NCI-H1930 (cell line): ENCODE results near the gene SHBG.
A peak's percentile ranks its signal among the peaks of the same experiment; 100 is the strongest.

Experiments used
- DNase-seq, 2 experiments: peaks; one replicate each; lab custom pipeline; 2025; lab: John Stamatoyannopoulos, UW

Gene SHBG

DNA sequence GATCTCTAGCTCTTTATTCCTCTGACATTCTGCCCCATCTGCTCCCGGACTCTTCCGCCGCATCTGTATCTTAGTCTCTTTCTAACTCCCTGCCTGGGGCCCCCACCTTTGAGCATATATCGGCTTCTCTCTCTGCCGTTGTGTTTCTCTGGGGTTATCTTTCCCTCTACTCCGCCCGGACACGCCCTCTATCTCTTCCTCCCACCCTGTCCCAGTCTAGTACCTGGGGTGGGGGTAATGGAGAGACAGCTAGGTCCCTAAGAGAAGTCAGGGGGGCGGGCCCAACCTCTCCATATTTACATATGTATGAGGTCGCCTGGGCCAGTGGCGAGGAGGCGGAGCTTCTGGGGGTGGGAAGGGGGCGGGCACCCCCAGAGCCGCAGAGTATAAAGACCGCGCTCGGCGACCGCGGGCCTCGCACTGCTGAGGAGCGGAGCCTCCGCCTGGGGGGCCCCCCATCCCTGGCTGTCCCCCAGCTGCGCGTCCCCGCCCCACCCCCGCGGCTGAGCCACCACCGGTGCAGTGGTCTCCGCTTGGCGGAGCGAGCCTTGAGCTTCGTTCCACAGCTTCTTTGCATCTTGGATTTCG lies 20.7 kb downstream of the SHBG start, which contains the start of gene ATP1B2:
Gene ATP1B2, plus strand, starts transcription at position 418 of the 588 bp plus-strand sequence. CDS start 593 bp downstream, outside the sequence.
- DNase-seq: peak in 1 of 2 experiments; percentile 32

DNA sequence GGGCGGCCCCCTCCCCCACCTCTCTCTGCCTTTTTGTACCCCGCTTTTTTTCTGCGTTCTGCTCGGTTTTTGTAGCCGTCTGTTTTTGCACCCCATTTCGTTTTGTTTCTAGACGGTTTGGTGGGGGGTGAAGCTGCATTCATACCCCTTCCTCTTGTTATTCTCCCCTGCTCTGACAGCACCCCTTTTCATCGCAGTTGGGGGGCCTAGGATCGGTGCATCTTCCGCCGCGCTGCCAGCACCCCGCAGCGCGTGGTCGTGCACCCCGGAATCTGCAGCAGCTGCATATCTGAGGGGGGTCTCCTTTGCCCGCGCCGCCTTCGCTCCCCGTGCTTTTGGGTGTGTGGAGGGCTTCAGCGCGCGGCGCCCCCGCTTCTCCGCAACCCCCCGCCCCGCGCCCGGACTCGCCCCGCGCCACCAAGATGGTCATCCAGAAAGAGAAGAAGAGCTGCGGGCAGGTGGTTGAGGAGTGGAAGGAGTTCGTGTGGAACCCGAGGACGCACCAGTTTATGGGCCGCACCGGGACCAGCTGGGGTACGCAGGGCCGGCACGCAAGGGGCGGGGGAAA lies 21.2 kb downstream of the SHBG start:
- no peak for DNase-seq

GRCh38 chr17:7651665-7652387 lies 21.9 kb downstream of the SHBG start:
- DNase-seq: no peak

DNA sequence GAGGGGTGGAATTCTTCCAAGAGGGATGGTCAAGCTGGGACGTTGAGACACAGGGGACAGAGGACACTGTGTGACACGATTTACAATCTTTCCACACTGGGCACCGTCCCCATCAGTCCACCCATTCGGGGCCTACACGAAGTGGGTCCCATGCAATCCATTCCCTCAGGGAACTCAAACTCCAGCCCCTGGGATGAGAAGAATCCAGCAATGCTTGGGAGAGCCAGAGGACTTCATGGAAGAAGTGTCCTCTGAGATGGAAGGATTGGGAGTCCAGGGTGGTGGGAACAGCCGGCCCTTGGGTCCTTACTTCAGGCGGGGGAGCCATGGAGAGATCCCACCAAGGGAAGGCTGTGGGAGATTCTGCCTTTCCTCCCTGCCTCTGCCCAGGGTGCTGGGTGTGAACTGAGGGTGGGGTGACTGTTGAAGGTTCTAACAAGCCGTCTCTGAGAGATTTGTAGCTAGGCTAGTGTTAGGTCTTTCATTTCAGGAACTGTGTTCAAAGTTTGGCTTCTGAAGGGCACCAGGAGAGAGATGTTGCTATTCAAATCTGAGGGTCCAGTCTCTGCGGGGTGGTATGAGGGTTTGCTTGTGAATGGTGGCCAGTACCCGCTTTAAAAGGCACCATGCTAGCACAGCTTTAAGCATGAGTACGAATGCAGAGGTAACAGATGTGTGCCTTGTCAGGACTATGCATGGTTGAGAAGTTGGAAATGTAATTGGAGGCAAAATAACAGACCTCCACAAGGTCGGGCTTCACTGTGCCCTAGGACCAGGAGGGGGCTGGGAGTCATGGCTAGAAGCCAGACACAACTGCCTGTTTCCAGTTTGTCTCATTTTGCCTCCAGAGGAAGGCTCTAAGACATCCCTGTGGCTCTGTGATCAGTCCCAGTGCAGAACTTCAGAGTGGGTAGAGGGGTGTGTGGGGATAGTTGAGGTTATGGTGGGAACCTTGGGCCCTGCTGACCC lies 22.7 kb downstream of the SHBG start:
- no peak for DNase-seq

DNA sequence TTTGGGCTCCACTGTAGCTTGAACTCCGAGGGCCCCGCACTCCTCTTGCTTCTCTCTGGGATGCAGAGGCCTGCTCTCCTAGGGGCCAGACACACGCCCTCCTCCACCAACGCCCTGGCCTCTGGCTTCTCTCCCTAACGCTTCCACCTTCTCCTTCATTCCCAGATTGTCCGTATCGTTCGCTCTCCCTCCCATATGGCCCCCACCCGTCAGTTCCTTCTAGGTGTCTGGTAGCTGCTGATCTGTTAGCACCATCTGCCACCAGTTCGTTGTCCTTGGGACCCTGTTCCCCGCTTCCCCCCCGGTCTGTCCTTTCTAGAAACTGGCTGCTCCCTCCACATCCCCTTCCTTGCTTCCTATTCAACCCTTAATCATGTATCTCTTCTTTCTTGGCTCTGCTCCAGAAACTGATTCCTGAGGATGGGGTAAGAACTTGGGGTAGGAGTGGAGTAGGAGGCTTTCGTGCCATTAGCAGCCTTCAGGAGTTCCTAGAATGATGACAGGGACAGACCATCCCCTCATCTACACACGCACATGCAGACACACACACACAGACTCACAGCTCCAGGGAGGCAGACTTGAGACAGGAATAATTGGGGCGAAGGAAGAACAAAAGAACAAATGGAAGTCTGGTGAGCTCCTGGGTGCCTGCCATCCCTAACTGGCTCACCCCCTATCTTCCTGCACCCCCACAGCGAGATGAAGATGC lies 25.1 kb downstream of the SHBG start:
- DNase-seq: no peak

GRCh38 chr17:7655541-7655840 lies 25.6 kb downstream of the SHBG start:
- no peak for DNase-seq

DNA sequence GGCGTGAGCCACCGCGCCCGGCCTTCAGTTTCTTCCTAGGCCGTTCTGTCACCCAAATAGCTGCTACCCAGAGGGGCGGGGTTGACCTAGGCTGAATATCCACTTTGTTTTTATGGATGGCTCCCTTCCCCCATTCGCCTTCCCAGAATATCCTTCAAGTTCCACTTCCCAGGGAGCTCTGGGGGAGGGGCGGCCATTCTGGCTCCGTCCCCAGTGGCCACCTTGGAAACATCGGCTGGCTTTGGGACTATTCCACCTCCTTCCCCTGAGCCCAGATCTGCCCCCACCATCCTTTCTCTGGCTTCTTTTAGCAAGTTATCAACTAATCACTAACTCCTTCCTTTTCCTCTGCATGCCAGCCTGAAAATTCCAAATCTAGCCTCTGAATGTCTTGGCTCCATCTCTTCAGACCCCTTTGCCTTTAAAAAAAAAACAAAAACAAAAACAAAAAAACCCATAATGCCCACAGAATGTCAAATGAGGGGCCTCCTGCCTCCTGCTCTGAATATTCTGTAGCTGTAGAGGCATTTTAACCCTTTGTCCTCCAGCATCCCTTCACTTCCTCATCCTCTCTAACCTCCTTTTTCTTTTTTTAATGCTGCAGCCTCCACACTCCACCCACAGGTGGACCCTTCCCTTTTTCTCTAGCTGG lies 27.1 kb downstream of the SHBG start:
- no peak for DNase-seq

DNA sequence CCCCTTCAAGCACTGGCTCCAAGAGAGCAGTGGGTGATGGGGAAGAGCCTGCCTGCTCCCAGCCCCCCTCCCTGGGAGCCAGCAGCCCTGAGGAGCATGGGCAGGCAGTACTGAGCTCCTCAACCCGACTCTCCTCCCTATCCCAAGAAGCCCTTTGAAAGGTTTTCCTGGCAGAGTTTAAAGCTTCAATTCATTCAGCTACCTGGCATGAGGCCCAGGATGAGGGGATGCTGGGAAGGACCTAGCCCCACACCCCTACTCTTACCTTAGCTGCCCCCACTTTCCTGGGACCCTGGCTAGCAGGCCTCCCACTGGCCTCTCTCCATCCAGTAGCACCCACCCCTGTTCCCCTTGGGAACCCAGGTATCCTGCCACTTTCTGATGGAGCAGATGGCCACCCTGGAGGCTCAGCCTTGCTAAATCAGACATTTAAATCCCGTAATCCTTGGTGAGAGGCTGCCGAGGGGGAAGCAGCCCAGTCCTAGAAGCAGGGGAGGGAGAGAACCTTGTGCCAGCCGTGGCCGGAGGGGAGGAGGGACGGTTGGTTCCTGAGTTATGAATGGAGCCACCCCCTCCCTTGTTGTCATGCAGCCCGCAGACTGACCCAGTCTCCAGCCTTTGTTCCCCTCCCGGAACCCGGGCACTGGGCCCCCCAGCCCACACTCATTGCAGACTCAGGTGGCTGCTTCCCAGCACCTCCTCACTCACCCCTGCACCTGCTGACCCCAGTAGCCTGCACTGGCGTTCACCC lies 37.9 kb downstream of the SHBG start:
- DNase-seq: no peak

DNA sequence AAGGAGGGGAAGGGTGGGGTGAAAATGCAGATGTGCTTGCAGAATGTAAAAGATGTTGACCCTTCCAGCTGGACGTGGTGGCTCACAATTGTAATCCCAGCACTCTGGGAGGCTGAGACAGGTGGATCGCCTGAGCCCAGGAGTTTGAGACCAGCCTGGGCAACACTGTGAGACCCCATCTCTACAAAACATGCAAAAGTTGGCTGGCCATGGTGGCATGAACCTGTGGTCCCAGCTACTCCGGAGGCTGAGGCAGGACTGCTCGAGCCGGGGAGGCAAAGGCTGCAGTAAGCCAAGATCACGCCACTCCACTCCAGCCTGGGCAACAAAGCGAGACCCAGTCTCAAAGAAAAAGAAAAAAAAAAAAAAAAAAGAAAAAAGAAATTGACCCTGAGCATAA lies 38.5 kb downstream of the SHBG start:
- DNase-seq: no peak

- DNase-seq: no peak
Observed at GRCh38 chr17:7673239-7673638, 43.3 kb downstream of the SHBG start.

GRCh38 chr17:7674934-7675333 lies 45.0 kb downstream of the SHBG start:
- DNase-seq: no peak

DNA sequence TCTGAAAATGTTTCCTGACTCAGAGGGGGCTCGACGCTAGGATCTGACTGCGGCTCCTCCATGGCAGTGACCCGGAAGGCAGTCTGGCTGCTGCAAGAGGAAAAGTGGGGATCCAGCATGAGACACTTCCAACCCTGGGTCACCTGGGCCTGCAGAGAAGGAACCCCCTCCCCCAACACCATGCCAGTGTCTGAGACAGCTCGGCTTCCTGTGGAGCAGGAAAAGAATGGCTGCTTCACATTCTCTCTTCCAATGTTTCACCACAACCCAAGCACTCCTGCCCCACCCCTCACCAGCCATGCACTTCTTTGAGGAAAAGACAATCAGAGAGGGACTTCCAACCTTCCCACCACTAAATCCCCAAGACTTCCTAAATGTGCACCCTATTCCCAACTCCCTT lies 46.6 kb downstream of the SHBG start:
- DNase-seq: no peak

DNA sequence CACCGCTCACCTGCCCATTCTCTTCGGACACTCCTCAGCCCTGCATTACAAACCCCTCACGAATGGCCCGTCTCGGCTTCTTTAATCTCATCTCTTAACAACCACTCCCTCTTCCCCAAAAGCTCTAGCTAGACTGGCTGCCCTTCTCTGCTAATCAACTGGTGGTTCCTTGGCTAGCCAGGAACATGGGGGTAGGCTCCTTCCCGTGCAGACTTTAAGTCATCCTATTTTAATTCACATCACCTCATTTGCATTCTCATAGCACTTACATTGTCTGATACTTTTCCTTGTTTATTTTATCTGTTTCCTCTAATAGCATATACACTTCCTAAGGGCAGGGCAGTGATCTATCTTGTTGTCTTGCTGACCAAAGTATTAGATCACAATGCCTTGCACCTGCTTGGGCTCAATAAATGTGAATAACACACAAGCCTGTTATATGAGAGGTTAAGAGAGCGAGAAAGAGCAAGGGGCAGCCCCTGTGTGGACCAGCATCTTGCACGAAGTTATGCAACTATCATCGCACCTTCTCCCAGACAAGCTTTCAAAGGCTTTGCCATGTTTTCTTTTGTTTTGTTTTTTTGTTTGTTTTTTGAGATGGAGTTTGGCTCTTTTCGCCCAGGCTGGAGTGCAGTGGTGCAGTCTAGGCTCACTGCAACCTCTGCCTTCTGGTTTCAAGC lies 47.6 kb downstream of the SHBG start:
- no peak for DNase-seq
